ENCODE measurements around the gene LYZL2.

The LYZL2 gene

GRCh38 chr10:30589441-30589840 is 40.1 kb downstream of the LYZL2 start:
- no peak overlapping the region for H3K4me3 ChIP-seq (ENCODE audit: low read depth, low read length)
- TF ChIP-seq CTCF (IDR thresholded peaks at IDR 0.05; ENCODE audit: borderline replicate concordance, insufficient read depth, low read depth, low read length): no peak

- peak; percentile 48 for TF ChIP-seq CTCF (IDR thresholded peaks at IDR 0.05; ENCODE audit: borderline replicate concordance, insufficient read depth, low read depth, low read length)
- no peak overlapping the region for H3K4me3 ChIP-seq (ENCODE audit: low read depth, low read length)
Measured at GRCh38 chr10:30587522-30588031, 42.0 kb downstream of the LYZL2 start.

GRCh38 chr10:30586828-30587227 is 42.7 kb downstream of the LYZL2 start:
- TF ChIP-seq CTCF (IDR thresholded peaks at IDR 0.05; ENCODE audit: borderline replicate concordance, insufficient read depth, low read depth, low read length): no peak
- no peak overlapping the region for H3K4me3 ChIP-seq (ENCODE audit: low read depth, low read length)

DNA sequence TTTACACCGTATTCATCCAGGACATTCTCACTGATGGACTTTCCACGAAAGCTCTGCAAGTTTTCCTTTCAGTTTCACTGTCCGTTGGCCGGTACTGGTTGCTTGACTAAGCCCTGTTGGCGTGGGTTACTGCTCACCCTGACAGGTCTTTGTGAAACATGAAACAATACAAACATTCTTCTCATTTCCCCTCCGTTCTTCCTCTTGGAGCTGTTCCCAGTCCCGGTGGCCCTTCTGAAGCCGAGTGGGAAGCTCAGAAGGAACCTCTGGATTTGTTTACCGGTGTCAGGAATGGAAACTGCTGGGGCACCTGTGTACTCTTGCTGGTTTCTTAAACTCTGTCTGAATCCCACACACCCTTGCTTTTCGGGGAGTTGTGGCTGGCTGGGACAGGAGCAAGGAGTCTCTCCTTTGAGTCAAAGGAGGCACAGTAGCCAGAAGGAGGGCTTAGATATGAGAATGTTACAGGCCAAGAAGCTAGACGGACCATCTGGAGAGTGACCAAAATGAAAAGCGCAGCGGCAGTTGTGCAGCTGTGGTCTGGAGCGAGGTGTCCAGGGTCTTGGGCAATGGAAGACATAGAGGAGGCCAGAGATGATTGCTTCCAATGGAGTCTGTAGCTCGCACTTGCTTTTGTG is 45.7 kb downstream of the LYZL2 start:
- no peak for TF ChIP-seq CTCF (IDR thresholded peaks at IDR 0.05; ENCODE audit: borderline replicate concordance, insufficient read depth, low read depth, low read length)
- no peak overlapping the region for H3K4me3 ChIP-seq (ENCODE audit: low read depth, low read length)

GRCh38 chr10:30581779-30582380 is 47.7 kb downstream of the LYZL2 start:
- no peak overlapping the region for H3K4me3 ChIP-seq (ENCODE audit: low read depth, low read length)

DNA sequence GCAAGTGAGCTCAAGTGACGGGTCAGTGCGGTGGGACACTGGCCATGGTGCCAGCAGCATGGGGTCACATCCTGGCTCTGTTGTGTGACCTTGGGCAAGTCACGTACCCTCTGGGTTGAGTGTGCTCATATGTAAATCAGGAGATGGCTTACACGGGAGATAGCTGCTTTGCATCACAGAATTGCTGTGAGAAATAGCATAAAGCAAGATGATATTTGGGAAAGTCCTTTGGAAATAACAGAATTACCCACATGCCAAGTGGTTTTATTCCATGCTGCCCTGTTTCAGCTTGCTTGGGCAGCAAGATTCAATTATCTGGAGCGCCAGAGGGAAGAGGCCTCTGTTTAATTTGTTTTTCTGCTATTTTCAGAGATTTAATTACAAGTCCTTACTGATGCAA is 48.9 kb downstream of the LYZL2 start:
- TF ChIP-seq CTCF (IDR thresholded peaks at IDR 0.05; ENCODE audit: borderline replicate concordance, insufficient read depth, low read depth, low read length): no peak
- no peak overlapping the region for H3K4me3 ChIP-seq (ENCODE audit: low read depth, low read length)

More at GRCh38 chr10:30581779-30582380, 47.7 kb downstream of the LYZL2 start:
- peak; percentile 72; the same call in 1 of the 2 replicates for TF ChIP-seq CTCF (IDR thresholded peaks at IDR 0.05; ENCODE audit: borderline replicate concordance, insufficient read depth, low read depth, low read length)

GRCh38 chr10:30580241-30580640 is 49.3 kb downstream of the LYZL2 start:
- TF ChIP-seq CTCF (IDR thresholded peaks at IDR 0.05; ENCODE audit: borderline replicate concordance, insufficient read depth, low read depth, low read length): no peak
- no peak overlapping the region for H3K4me3 ChIP-seq (ENCODE audit: low read depth, low read length)
